K562 (cell line): Measurements from ENCODE around the gene AMER3. TPM values are rescaled to one million over a fixed set of nuclear protein-coding genes. Genes with fewer than 3 reads are reported as not detected.

ENCODE experiments used
- ATF7 ChIP-seq: fragments of 450-650 bp; IDR thresholded peaks from 2 replicates; pipeline ENCODE4 v1.7.1; 2014; ENCODE audit warnings: mild to moderate bottlenecking, moderate library complexity
- ETV1 ChIP-seq: fragments of 450-650 bp; conservative IDR thresholded peaks from 2 replicates; pipeline ENCODE4 v1.6.1; 2016; ENCODE audit warnings: missing genetic modification characterization, control low read depth, low read depth, missing compliant biosample characterization
- FOXA3 ChIP-seq, 2 experiments: fragments of 450-650 bp in 1 of 2; sonication (generic) in 1 of 2; formaldehyde crosslinking; IDR thresholded peaks in 1 of 2; conservative IDR thresholded peaks in 1 of 2; 2 replicates each; pipeline versions ENCODE4 v1.4.0 to v1.8.0; 2020 to 2022; ENCODE audit warnings: mild to moderate bottlenecking in 2 of 2, missing genetic modification reagents in 1 of 2
- FOXM1 ChIP-seq, 2 experiments: fragments of 450-650 bp in 1 of 2; sonication (generic) in 1 of 2; formaldehyde crosslinking in 1 of 2; IDR thresholded peaks; 2 replicates each; pipeline versions ENCODE4 v1.6.1 to v1.9.0; 2017 to 2022; ENCODE audit warnings: low read depth in 2 of 2, mild to moderate bottlenecking in 2 of 2, missing genetic modification reagents in 1 of 2, moderate library complexity in 1 of 2
- GABPB1 ChIP-seq: sonication (generic); formaldehyde crosslinking; IDR thresholded peaks from 2 replicates; pipeline ENCODE4 v1.8.0; 2022; ENCODE audit warnings: mild to moderate bottlenecking, missing genetic modification reagents
- L3MBTL2 ChIP-seq: fragments of 450-650 bp; IDR thresholded peaks from 2 replicates; pipeline ENCODE4 v1.6.1; 2016; ENCODE audit warnings: mild to moderate bottlenecking, moderate library complexity
- NFRKB ChIP-seq: fragments of 450-650 bp; IDR thresholded peaks from 2 replicates; pipeline ENCODE4 v1.6.1; 2016; ENCODE audit warnings: low read depth
- NRF1 ChIP-seq, 2 experiments: fragments of 450-650 bp; IDR thresholded peaks in 1 of 2; conservative IDR thresholded peaks in 1 of 2; 2 replicates each; pipeline ENCODE4 v1.6.1; 2014; ENCODE audit warnings: mild to moderate bottlenecking in 2 of 2
- PHF8 ChIP-seq: fragments of 200-600 bp; sonication (generic); IDR thresholded peaks from 2 replicates; pipeline ENCODE4 v1.6.1; 2012; ENCODE audit warnings: mixed run types, mild to moderate bottlenecking, inconsistent platforms, low read length, moderate library complexity, borderline replicate concordance
- POLR2B ChIP-seq: fragments of 450-650 bp; IDR thresholded peaks from 2 replicates; pipeline ENCODE4 v1.6.1; 2018; ENCODE audit warnings: low read depth; ENCODE audit not compliant: partially characterized antibody
- POLR3A ChIP-seq: IDR thresholded peaks from 2 replicates; pipeline ENCODE4 v1.6.1; 2011; ENCODE audit warnings: borderline replicate concordance, mild to moderate bottlenecking, moderate library complexity; ENCODE audit not compliant: insufficient read length, insufficient read depth; ENCODE audit errors: extremely low read depth
- SAFB ChIP-seq: fragments of 200-400 bp; formaldehyde crosslinking; IDR thresholded peaks from 2 replicates; pipeline ENCODE4 v1.6.1; 2017; ENCODE audit warnings: low read depth, low read length, borderline replicate concordance
- SAFB2 ChIP-seq: fragments of 200-400 bp; formaldehyde crosslinking; IDR thresholded peaks from 2 replicates; pipeline ENCODE4 v1.6.1; 2018; ENCODE audit warnings: borderline replicate concordance, low read length, low read depth, moderate library complexity; ENCODE audit not compliant: severe bottlenecking
- TAF1 ChIP-seq: IDR thresholded peaks from 2 replicates; pipeline ENCODE4 v1.6.1; 2011; ENCODE audit warnings: mild to moderate bottlenecking, low read length, moderate library complexity; ENCODE audit not compliant: insufficient read depth, control insufficient read depth, severe bottlenecking; ENCODE audit errors: extremely low read depth
- ZFP1 ChIP-seq: fragments of 450-650 bp; formaldehyde crosslinking; IDR thresholded peaks from 2 replicates; pipeline ENCODE4 v1.4.0; 2020; ENCODE audit warnings: mild to moderate bottlenecking, mixed read lengths
- polyA plus RNA-seq, 8 experiments: library from polyadenylated mRNA; depleted of rRNA in 4 of 8; stranded (reverse) in 5 of 8; unstranded in 3 of 8; fragments of >200 nt; fragmentation: Nextera tagmentation in 2 of 8; fragmentation: Illumina TruSeq in 1 of 8; extraction: Ambion mirVana in 2 of 8; extraction: Trizol in 1 of 8; gene quantifications; 2 replicates each; pipeline versions ENCODE4 v1.2.1 to v1.2.3, GENCODE V29; 2011 to 2014; ENCODE audit warnings: inconsistent platforms in 1 of 8, missing spikeins in 1 of 8
- total RNA-seq, 7 experiments: library from RNA; depleted of rRNA in 6 of 7; stranded (reverse); fragments of >200 nt in 6 of 7; fragmentation: Illumina TruSeq in 2 of 7; extraction: Trizol in 2 of 7; gene quantifications; 2 replicates each; pipeline versions ENCODE4 v1.2.1 to v1.2.3, GENCODE V29; 2011 to 2021; ENCODE audit warnings: low replicate concordance in 1 of 7
- TF ChIP-seq, protein P1 (sequence below), 2 experiments: IDR thresholded peaks; 2 replicates each; pipeline ENCODE4 v1.6.1; 2011; ENCODE audit warnings: borderline replicate concordance in 1 of 2, control low read depth in 1 of 2, low read depth in 1 of 2, low read length in 1 of 2, mild to moderate bottlenecking in 1 of 2, mixed read lengths in 1 of 2, moderate library complexity in 1 of 2; ENCODE audit not compliant: insufficient read depth in 1 of 2, insufficient read length in 1 of 2, poor library complexity in 1 of 2, severe bottlenecking in 1 of 2; ENCODE audit errors: extremely low read depth in 1 of 2
- TF ChIP-seq, protein P2 (sequence below), 2 experiments: IDR thresholded peaks; 2 replicates each; pipeline ENCODE4 v1.6.1; 2012; ENCODE audit warnings: improper control_type of control experiment in 2 of 2, low read depth in 2 of 2, low read length in 2 of 2, borderline replicate concordance in 1 of 2
- TF ChIP-seq, protein P3 (sequence below): sonication (generic); formaldehyde crosslinking; IDR thresholded peaks from 2 replicates; pipeline ENCODE4 v1.8.0; 2022; ENCODE audit warnings: missing genetic modification reagents, mild to moderate bottlenecking, moderate library complexity, borderline replicate concordance
- TF ChIP-seq, protein P4 (sequence below): fragments of 450-650 bp; IDR thresholded peaks from 2 replicates; pipeline ENCODE4 v1.6.1; 2014; ENCODE audit warnings: low read depth, mild to moderate bottlenecking, moderate library complexity, borderline replicate concordance

Gene AMER3
- total and polyA plus RNA-seq, 9 of the 15 experiments (the other 6 are each of a cell fraction or from before 2014, with no cell fraction given), result not detected

DNA sequence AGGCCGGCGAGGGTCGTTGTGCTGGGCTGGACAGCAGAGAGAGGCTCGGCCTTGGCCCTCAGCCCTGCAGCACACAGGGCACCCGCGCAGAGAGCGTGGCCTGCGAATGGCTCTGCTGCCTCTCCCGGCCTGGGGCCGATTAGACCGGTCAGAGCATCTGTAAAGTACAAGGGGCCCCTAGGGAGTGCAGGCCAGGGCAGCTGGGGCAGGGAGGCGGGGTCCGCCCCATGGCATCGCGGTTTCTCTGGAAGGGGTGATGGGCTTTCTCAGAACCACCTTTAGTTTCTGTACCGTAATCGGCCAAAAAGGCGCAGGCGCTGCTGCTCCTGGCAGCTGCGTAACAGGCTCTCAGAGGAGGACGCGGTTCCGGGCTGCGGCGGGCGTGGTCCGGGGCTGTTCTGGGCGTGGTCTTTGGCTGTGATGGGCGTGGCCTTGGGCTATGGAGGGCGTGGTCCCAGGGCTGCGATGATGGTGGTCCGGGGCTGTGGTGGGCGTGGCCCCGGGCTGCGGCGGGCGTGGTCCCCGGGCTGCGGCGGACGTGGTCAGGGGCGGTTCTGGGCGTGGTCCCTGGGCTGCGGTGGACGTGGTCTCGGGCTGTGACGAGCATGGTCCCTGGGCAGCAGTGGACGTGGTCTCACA, 27.9 kb upstream of the AMER3 start (continued):
- TF ChIP-seq L3MBTL2, result peak; percentile 41
- TF ChIP-seq NFRKB, result no peak
- TF ChIP-seq, protein P1, sequence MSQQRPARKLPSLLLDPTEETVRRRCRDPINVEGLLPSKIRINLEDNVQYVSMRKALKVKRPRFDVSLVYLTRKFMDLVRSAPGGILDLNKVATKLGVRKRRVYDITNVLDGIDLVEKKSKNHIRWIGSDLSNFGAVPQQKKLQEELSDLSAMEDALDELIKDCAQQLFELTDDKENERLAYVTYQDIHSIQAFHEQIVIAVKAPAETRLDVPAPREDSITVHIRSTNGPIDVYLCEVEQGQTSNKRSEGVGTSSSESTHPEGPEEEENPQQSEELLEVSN (IDR thresholded peaks at IDR 0.05; ENCODE audit: borderline replicate concordance in 1 of 2, extremely low read depth in 1 of 2, insufficient read depth in 1 of 2, insufficient read length in 1 of 2, low read depth in 1 of 2, low read length in 1 of 2, poor library complexity in 1 of 2, severe bottlenecking in 1 of 2), result peak in 1 of 2 experiments; percentile 41
- TF ChIP-seq, protein P2, sequence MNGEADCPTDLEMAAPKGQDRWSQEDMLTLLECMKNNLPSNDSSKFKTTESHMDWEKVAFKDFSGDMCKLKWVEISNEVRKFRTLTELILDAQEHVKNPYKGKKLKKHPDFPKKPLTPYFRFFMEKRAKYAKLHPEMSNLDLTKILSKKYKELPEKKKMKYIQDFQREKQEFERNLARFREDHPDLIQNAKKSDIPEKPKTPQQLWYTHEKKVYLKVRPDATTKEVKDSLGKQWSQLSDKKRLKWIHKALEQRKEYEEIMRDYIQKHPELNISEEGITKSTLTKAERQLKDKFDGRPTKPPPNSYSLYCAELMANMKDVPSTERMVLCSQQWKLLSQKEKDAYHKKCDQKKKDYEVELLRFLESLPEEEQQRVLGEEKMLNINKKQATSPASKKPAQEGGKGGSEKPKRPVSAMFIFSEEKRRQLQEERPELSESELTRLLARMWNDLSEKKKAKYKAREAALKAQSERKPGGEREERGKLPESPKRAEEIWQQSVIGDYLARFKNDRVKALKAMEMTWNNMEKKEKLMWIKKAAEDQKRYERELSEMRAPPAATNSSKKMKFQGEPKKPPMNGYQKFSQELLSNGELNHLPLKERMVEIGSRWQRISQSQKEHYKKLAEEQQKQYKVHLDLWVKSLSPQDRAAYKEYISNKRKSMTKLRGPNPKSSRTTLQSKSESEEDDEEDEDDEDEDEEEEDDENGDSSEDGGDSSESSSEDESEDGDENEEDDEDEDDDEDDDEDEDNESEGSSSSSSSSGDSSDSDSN (IDR thresholded peaks at IDR 0.05; ENCODE audit: borderline replicate concordance in 1 of 2, low read depth in 2 of 2, low read length in 2 of 2), result 0 out of 4 replicates have a peak, but pooled peaks have one; percentile 15 to 22
- TF ChIP-seq TAF1, result peak; percentile 33
- no peak for TF ChIP-seq POLR3A
- TF ChIP-seq, protein P3, sequence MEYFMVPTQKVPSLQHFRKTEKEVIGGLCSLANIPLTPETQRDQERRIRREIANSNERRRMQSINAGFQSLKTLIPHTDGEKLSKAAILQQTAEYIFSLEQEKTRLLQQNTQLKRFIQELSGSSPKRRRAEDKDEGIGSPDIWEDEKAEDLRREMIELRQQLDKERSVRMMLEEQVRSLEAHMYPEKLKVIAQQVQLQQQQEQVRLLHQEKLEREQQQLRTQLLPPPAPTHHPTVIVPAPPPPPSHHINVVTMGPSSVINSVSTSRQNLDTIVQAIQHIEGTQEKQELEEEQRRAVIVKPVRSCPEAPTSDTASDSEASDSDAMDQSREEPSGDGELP (CRISPR knock-in tag), result peak; percentile 46; the same call in 1 of the 2 replicates
- TF ChIP-seq FOXA3 (CRISPR knock-in tag; conservative IDR thresholded peaks at IDR 0.05 in 1 of 2, IDR thresholded peaks at IDR 0.05 in 1 of 2), result no peak
- no peak for TF ChIP-seq GABPB1
- no peak for TF ChIP-seq ZFP1 (CRISPR knock-in tag)
- TF ChIP-seq NRF1 (conservative IDR thresholded peaks at IDR 0.05 in 1 of 2, IDR thresholded peaks at IDR 0.05 in 1 of 2), result peak; percentile 90 to 91
- TF ChIP-seq, protein P4, sequence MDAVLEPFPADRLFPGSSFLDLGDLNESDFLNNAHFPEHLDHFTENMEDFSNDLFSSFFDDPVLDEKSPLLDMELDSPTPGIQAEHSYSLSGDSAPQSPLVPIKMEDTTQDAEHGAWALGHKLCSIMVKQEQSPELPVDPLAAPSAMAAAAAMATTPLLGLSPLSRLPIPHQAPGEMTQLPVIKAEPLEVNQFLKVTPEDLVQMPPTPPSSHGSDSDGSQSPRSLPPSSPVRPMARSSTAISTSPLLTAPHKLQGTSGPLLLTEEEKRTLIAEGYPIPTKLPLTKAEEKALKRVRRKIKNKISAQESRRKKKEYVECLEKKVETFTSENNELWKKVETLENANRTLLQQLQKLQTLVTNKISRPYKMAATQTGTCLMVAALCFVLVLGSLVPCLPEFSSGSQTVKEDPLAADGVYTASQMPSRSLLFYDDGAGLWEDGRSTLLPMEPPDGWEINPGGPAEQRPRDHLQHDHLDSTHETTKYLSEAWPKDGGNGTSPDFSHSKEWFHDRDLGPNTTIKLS, result peak; percentile 37; the same call in 1 of the 2 replicates
- no peak for TF ChIP-seq SAFB2
- peak; percentile 60; the same call in 1 of the 2 replicates for TF ChIP-seq PHF8
- no peak for TF ChIP-seq SAFB
- TF ChIP-seq POLR2B, result peak; percentile 63
- peak; percentile 60; the same call in 1 of the 2 replicates for TF ChIP-seq ATF7
- no peak for TF ChIP-seq FOXM1 (IDR thresholded peaks at IDR 0.05; ENCODE audit: low read depth)
- no peak for TF ChIP-seq FOXM1 (CRISPR knock-in tag; IDR thresholded peaks at IDR 0.05; ENCODE audit: low read depth)
- TF ChIP-seq ETV1, result peak; percentile 58; the same call in 1 of the 2 replicates
